T-helper 2 cell (primary cell): Measurements from ENCODE around the gene RASSF1.
"Not testable (repeated sequence)": the region's sequence is repeated elsewhere in the genome, so short reads cannot be mapped to it uniquely, and the experiment has no call there.

Experiments used
- DNase-seq, 5 experiments: peaks; one replicate each; pipeline versions ENCODE4 v3.0.0 to v3.0.0-alpha.2; 2012 to 2022

The RASSF1 gene

GRCh38 chr3:50299929-50300680, 40.5 kb downstream of the RASSF1 start:
- peak in 1 of 5 experiments; percentile 57 for DNase-seq

- DNase-seq, result no peak
Observed at GRCh38 chr3:50299638-50299928, 41.1 kb downstream of the RASSF1 start.

- peak; percentile 96 to 100 (median 99) for DNase-seq
Observed at GRCh38 chr3:50298836-50299637, 41.6 kb downstream of the RASSF1 start, which contains the start of the genes HYAL3 and NAA80. Gene HYAL3 (minus strand): TSS chr3:50299405. CDS start chr3:50295602, 3,803 bp downstream. Gene NAA80 (minus strand): TSS chr3:50299405. CDS start chr3:50297463, 1,942 bp downstream.

GRCh38 chr3:50297896-50298725, 42.5 kb downstream of the RASSF1 start:
- DNase-seq, result no peak

- DNase-seq, result no peak
Observed at GRCh38 chr3:50297384-50297775, 43.3 kb downstream of the RASSF1 start.

- no peak for DNase-seq
Observed at GRCh38 chr3:50296721-50297383, 43.8 kb downstream of the RASSF1 start.

GRCh38 chr3:50295553-50296431, 44.8 kb downstream of the RASSF1 start:
- no peak for DNase-seq

GRCh38 chr3:50294492-50295403, 45.9 kb downstream of the RASSF1 start:
- no peak for DNase-seq

- no peak for DNase-seq
Observed at GRCh38 chr3:50294089-50294488, 46.5 kb downstream of the RASSF1 start.

- DNase-seq, result no peak
Observed at GRCh38 chr3:50293079-50293801, 47.4 kb downstream of the RASSF1 start.

- DNase-seq, result peak; percentile 85 to 99 (median 94)
Observed at GRCh38 chr3:50292159-50293078, 48.2 kb downstream of the RASSF1 start, which contains the start of gene IFRD2. Gene IFRD2 (minus strand): TSS chr3:50292429. CDS start chr3:50292274, 155 bp downstream.

- DNase-seq, result no peak
Observed at GRCh38 chr3:50290161-50290641, 50.4 kb downstream of the RASSF1 start.

GRCh38 chr3:50289130-50289529, 51.5 kb downstream of the RASSF1 start:
- DNase-seq, result no peak

GRCh38 chr3:50288387-50289007, 52.1 kb downstream of the RASSF1 start:
- DNase-seq, result no peak

GRCh38 chr3:50287262-50287661, 53.4 kb downstream of the RASSF1 start:
- DNase-seq, result no peak

GRCh38 chr3:50286322-50287227, 54.1 kb downstream of the RASSF1 start:
- no peak for DNase-seq

- DNase-seq, result not testable (repeated sequence)
Observed at GRCh38 chr3:50284121-50284520, 56.5 kb downstream of the RASSF1 start.
